Upper lobe of left lung (tissue), 6 donors: Measurements from ENCODE around the gene PAK4. TPM values are rescaled to one million over a fixed set of nuclear protein-coding genes. Genes with fewer than 3 reads are reported as not detected.

Experiments used
- ATAC-seq, 2 donors: fragments of 200-7000 bp; cut with Tn5 transposase; one replicate each; pipeline ENCODE4 v1.9.1; 2022; ENCODE audit warnings: mild to moderate bottlenecking in 2 of 2, moderate library complexity in 2 of 2; ENCODE audit not compliant: low FRiP score in 2 of 2
- DNase-seq, 2 donors: peaks; one replicate each; pipeline ENCODE4 v3.0.0-alpha.2; 2019 to 2020
- H3K27ac ChIP-seq, 4 donors: fragments of 200-600 bp; sonication (generic); one replicate each; pipeline ENCODE4 v1.5.1; 2016 to 2019
- H3K27me3 ChIP-seq, 4 donors: fragments of 200-600 bp; sonication (generic); one replicate each; pipeline ENCODE4 v1.5.1; 2017 to 2019
- H3K36me3 ChIP-seq, 4 donors: fragments of 200-600 bp; sonication (generic); one replicate each; pipeline ENCODE4 v1.5.1; 2016 to 2019
- H3K4me1 ChIP-seq, 4 donors: fragments of 200-600 bp; sonication (generic); one replicate each; pipeline ENCODE4 v1.5.1; 2018 to 2019
- H3K4me3 ChIP-seq, 4 donors: fragments of 200-600 bp; sonication (generic); one replicate each; pipeline ENCODE4 v1.5.1; 2017 to 2019; ENCODE audit warnings: mild to moderate bottlenecking in 2 of 4, moderate library complexity in 1 of 4
- H3K9me3 ChIP-seq, 4 donors: fragments of 200-600 bp; sonication (generic); one replicate each; pipeline ENCODE4 v1.5.1; 2018 to 2019
- EP300 ChIP-seq, 4 donors: sonication (generic); formaldehyde crosslinking; IDR thresholded peaks; one replicate each; pipeline ENCODE4 v1.5.1; 2017; ENCODE audit warnings: antibody characterized with exemption in 4 of 4, control low read depth in 2 of 4
- POLR2A ChIP-seq, 4 donors: fragments of 450-650 bp; IDR thresholded peaks; one replicate each; pipeline ENCODE4 v1.5.1; 2016 to 2017; ENCODE audit warnings: antibody characterized with exemption in 4 of 4, mild to moderate bottlenecking in 2 of 4
- POLR2AphosphoS5 ChIP-seq, 2 donors: sonication (generic); formaldehyde crosslinking; IDR thresholded peaks; one replicate each; pipeline ENCODE4 v1.5.1; 2017; ENCODE audit warnings: antibody characterized with exemption in 2 of 2
- WGBS, 2 donors: methylation state at CpG; one replicate each; pipeline ENCODE4 v1.1.5; 2017 to 2018; 5-methylcytosine and 5-hydroxymethylcytosine counted together
- total RNA-seq, 6 donors: library from RNA; depleted of rRNA in 4 of 6; stranded (reverse); fragments of >200 nt in 4 of 6; gene quantifications; one replicate each; pipeline versions ENCODE4 v1.1.0 to v1.2.1, GENCODE V29; 2016 to 2021
- TF ChIP-seq, protein P1 (sequence below), 6 experiments: fragments of 450-650 bp in 4 of 6; fragments of 200-600 bp in 2 of 6; sonication (generic) in 2 of 6; IDR thresholded peaks; one replicate each; pipeline ENCODE4 v1.5.1; 2016 to 2019; ENCODE audit warnings: antibody characterized with exemption in 6 of 6
- donor health status: DM: no; HTN: no; CAD: no; lungs with moderate emphysema.
- donor health status: DM: no; HTN: yes; CAD: no; lungs with severe emphysema.

Gene PAK4
- total RNA-seq, 6 donors from 2014 or later = 23.4 to 88.2 (median 54.4) TPM

DNA sequence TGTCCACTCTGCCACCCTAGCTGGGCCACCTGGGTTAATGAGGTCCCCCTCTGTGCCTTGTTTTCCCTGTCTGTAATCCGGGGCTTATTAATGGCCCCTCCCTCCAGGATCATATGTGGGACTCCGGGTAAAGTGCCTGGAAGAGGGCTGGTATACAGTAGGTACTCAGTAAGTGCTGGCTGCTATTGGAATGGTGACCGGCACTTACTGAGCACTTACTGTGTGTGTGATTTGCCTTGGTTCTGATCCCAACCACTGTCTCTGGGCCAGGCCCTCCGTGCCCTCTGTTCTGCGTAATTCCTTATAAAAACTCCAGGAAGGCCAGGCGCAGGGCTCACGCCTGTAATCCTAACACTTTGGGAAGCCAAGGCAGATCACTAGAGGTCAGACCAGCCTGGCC, 40.3 kb downstream of the PAK4 start:
- no peak for DNase-seq
- H3K27me3 ChIP-seq = no peaks in the 10 kb centered on the region
- no peak overlapping the region for H3K4me3 ChIP-seq
- no peaks in the 10 kb centered on the region for H3K9me3 ChIP-seq
- 93% methylated on average over 4 to 7 of the region's 7 CpGs for WGBS, 2 donors
- peak overlapping the region; percentile 63 to 89 (median 88) for H3K27ac ChIP-seq
- no peak for TF ChIP-seq EP300 (IDR thresholded peaks at IDR 0.05)
- no peak for TF ChIP-seq POLR2AphosphoS5 (IDR thresholded peaks at IDR 0.05)
- H3K4me1 ChIP-seq = peaks cover 49 to 87% (median 69%) of the 10 kb centered on the region in 4 donors
- peaks cover 6 to 17% (median 16%) of the 10 kb centered on the region in 4 donors for H3K36me3 ChIP-seq
- no peak for ATAC-seq

DNA sequence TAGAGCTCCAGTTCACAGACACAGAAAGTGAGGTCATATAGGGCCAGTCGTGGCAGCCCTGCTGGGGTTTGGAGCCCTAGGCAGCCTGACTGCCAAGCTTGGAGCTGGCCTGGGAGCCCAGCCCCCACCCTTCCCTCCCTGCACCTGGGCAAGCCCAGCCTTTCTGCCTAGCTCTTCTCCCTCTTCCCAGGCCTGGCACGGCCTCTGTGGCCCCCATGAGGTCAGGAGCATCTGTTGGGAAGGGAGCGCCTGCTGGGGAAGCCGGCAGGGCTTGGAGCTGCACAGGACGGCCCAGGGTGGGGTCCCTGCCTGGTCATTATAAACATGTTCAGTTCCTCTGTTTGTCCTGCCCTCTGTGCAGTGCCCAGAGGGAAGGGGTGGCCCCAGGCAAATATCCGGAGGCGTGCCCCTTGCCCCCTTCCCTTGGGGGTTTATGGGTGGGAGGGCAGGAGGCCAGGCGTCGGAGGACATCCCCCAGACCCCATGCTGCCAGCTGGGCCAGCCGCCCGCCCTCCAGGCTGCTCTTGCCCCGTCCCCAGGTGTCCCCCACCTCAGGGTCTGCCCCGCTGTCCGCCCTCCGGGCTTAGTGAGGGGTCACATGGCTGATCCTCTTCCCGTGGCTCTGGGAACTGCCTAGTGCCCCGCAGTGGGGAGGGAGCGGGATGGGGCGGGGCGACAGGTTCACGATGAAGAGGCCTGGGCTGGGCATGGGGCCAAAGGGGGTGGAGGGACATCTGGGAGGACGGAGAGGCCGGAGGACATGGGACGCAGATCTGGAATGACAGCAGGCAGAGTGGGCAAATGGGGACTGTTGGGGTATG, 41.2 kb downstream of the PAK4 start:
- H3K4me1 ChIP-seq = peaks cover 41 to 81% (median 63%) of the 10 kb centered on the region in 4 donors
- H3K27ac ChIP-seq = peak overlapping the region; percentile 79 to 89 (median 88)
- H3K4me3 ChIP-seq = peak overlapping the region in 3 of 4 donors; percentile 35 to 45 (median 45)
- peak in 1 of 4 donors; percentile 20 for TF ChIP-seq POLR2A (IDR thresholded peaks at IDR 0.05)
- TF ChIP-seq POLR2AphosphoS5 (IDR thresholded peaks at IDR 0.05) = peak; percentile 26 to 56
- TF ChIP-seq, protein P1, sequence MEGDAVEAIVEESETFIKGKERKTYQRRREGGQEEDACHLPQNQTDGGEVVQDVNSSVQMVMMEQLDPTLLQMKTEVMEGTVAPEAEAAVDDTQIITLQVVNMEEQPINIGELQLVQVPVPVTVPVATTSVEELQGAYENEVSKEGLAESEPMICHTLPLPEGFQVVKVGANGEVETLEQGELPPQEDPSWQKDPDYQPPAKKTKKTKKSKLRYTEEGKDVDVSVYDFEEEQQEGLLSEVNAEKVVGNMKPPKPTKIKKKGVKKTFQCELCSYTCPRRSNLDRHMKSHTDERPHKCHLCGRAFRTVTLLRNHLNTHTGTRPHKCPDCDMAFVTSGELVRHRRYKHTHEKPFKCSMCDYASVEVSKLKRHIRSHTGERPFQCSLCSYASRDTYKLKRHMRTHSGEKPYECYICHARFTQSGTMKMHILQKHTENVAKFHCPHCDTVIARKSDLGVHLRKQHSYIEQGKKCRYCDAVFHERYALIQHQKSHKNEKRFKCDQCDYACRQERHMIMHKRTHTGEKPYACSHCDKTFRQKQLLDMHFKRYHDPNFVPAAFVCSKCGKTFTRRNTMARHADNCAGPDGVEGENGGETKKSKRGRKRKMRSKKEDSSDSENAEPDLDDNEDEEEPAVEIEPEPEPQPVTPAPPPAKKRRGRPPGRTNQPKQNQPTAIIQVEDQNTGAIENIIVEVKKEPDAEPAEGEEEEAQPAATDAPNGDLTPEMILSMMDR (IDR thresholded peaks at IDR 0.05) = peak in 1 of 6 experiments; percentile 10
- peak in 1 of 4 donors; percentile 26 for TF ChIP-seq EP300 (IDR thresholded peaks at IDR 0.05)
- DNase-seq = peak; percentile 88
- H3K27me3 ChIP-seq = no peaks in the 10 kb centered on the region
- peaks cover 6 to 26% (median 26%) of the 10 kb centered on the region in 4 donors for H3K36me3 ChIP-seq
- WGBS, 2 donors = 39 to 49% methylated on average over 19 to 23 of the region's 24 CpGs
- H3K9me3 ChIP-seq = no peaks in the 10 kb centered on the region
- ATAC-seq = peak; percentile 42 to 84

DNA sequence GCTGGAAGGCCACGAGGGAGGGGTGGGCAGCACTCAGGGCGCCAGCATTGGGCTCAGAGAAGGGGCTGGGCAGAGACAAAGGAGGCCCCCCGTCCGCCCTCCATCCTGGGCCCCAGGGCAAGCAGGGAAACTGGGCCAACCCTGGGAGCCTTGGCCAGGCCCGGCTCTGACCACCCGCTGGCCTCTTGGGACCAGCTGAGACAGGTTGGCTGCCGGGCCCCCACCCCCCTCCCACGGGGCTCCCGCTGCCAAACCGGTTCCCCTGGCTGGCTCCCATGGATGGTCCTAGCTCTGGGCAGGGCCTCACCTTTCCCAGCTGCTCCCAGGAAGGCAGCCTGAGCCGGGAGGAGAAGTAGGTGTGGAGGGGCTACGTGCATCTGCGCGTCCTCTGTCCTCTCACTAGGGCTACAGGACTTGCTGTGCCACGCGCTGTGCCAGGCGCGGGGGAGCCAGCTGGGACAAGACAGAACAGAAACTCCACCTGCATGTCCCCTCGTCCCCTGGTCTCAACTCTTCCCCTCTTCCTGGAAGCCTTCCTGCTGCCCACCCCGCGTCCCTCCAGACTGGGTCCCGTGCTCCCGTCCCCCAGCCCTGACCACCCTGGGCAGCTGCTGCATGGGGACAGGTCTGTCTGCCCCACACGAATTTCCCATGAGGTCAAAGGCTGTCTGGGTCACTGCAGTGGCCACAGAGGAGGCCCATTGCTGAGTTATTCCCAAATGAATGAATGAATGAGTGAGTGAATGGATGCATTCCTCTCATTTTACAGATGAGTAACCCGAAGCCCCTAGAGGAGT, 42.1 kb downstream of the PAK4 start:
- no peaks in the 10 kb centered on the region for H3K9me3 ChIP-seq
- peak; percentile 33 to 74 for ATAC-seq
- peaks cover 40 to 72% (median 57%) of the 10 kb centered on the region in 4 donors for H3K4me1 ChIP-seq
- H3K36me3 ChIP-seq = peaks cover 6 to 34% (median 32%) of the 10 kb centered on the region in 4 donors
- 48 to 81% methylated on average over 11 to 22 of the region's 25 CpGs for WGBS, 2 donors
- H3K27me3 ChIP-seq = no peaks in the 10 kb centered on the region
- peak overlapping the region; percentile 79 to 89 (median 88) for H3K27ac ChIP-seq
- TF ChIP-seq POLR2AphosphoS5 (IDR thresholded peaks at IDR 0.05) (no peak), EP300 (IDR thresholded peaks at IDR 0.05) (no peak), POLR2A (IDR thresholded peaks at IDR 0.05) (no peak)
- TF ChIP-seq, protein P1 (IDR thresholded peaks at IDR 0.05) = no peak
- H3K4me3 ChIP-seq = peak overlapping the region in 3 of 4 donors; percentile 35 to 45 (median 45)
- DNase-seq = peak; percentile 79 to 85

DNA sequence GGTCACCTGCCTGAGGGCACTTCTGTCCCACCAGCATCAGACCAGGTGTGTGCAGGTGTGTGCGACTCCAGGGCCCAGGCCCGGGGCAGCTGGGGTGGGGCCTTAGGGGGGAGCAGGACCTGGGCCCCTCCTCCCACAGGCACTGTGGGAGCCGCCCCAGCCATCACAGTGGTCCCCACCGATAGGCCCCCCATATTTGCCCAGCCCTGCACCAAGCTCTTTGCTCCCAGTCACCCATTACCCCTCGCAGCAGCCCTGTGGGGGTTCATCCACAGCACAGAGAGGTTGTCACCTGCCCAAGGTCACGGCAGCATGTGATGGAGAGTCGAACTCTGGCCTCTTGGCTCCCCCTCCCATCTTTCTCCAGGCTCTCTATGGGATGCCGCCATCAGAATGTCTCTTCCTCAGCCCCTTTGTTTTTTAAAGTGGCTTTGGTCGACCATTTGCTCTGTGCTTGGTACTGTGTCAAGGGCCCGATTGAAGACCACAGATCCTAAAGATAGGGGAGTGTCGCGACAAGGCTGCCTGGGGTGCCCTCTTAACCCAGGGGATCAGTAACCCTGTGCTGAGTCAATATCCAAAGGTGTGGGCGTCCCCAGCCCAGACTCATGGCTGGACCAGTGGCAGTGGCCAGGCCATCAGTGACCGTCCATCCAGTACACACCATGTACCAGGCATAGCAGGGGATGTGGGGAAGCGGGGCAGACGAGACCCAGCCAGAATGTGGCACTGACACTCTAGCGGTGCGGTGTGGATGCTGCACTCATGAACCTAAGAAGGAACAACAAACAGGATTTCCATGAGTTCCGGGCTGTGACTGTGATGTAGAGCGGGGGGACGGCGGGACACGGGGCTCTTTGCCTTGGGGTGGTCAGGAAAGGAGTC, 42.9 kb downstream of the PAK4 start:
- Histone ChIP-seq H3K9me3 (no peaks in the 10 kb centered on the region), H3K36me3 (peaks cover 10 to 42% (median 40%) of the 10 kb centered on the region in 4 donors), H3K27me3 (no peaks in the 10 kb centered on the region), H3K4me3 (peak overlapping the region in 2 of 4 donors; percentile 3 to 45), H3K27ac (peak overlapping the region; percentile 79 to 89 (median 88)), H3K4me1 (peaks cover 33 to 64% (median 52%) of the 10 kb centered on the region in 4 donors)
- WGBS, 2 donors = 74 to 77% methylated on average over 18 to 21 of the region's 23 CpGs
- ATAC-seq (no peak), DNase-seq (no peak)
- TF ChIP-seq POLR2AphosphoS5 (IDR thresholded peaks at IDR 0.05) = peak; percentile 55 to 60
- TF ChIP-seq EP300 (IDR thresholded peaks at IDR 0.05) = peak in 1 of 4 donors; percentile 7
- TF ChIP-seq, protein P1 (IDR thresholded peaks at IDR 0.05) = peak in 4 of 6 experiments; percentile 17 to 65 (median 41)
- no peak for TF ChIP-seq POLR2A (IDR thresholded peaks at IDR 0.05)
